ENCODE measurements around the gene UBE4A.

Gene UBE4A

DNA sequence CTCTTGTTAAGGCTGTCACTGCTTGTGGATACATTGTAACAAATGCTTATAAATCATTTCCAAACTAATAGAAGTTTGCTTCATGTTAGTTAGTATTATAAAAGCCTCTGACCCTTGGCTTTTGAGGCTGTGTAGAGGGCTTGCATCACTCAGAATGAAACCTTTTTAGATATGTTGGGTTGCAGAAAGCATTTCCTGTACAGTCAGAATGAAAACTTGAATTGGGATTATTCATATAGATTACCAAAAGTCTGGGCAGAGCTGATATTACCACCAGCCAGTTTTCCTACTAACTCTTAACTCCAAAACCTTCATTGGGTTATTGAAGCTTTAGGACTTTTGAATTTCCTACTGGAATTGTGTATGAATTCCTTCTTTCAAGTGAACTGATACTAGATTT lies 88.9 kb downstream of the UBE4A start:
- in situ Hi-C loops (cut with MboI; ENCODE audit: low pct_unique_long_range_greater_than_20kb, low sequenced_read_pairs, unreplicated experiment), result no loop called here
- TF ChIP-seq, protein P1, sequence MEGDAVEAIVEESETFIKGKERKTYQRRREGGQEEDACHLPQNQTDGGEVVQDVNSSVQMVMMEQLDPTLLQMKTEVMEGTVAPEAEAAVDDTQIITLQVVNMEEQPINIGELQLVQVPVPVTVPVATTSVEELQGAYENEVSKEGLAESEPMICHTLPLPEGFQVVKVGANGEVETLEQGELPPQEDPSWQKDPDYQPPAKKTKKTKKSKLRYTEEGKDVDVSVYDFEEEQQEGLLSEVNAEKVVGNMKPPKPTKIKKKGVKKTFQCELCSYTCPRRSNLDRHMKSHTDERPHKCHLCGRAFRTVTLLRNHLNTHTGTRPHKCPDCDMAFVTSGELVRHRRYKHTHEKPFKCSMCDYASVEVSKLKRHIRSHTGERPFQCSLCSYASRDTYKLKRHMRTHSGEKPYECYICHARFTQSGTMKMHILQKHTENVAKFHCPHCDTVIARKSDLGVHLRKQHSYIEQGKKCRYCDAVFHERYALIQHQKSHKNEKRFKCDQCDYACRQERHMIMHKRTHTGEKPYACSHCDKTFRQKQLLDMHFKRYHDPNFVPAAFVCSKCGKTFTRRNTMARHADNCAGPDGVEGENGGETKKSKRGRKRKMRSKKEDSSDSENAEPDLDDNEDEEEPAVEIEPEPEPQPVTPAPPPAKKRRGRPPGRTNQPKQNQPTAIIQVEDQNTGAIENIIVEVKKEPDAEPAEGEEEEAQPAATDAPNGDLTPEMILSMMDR (IDR thresholded peaks at IDR 0.05; ENCODE audit: extremely low read depth, insufficient read depth, missing control alignments), result no peak
- DNase-seq (ENCODE audit: low spot score), result peak; percentile 70
